Measurements from ENCODE around the gene PLXDC2. TPM values are rescaled to one million over a fixed set of nuclear protein-coding genes. Genes with fewer than 3 reads are reported as not detected.

Gene PLXDC2
- total RNA-seq, 2 donors from 2014 or later, result 0.07 to 0.09 TPM

GRCh38 chr10:19947656-19948055 lies 131.4 kb downstream of the PLXDC2 start:
- Mint-ChIP-seq H3K27ac (no peak overlapping the region), H3K4me1 (ENCODE audit: low read depth) (no peaks in the 10 kb centered on the region), H3K4me3 (no peak overlapping the region), H3K9me3 (peaks cover 3 to 4% of the 10 kb centered on the region in 2 donors), H3K36me3 (ENCODE audit: insufficient read depth in 2 of 2) (no peaks in the 10 kb centered on the region), H3K27me3 (ENCODE audit: low read depth) (no peaks in the 10 kb centered on the region)
- no peak for ATAC-seq (replicated peaks in 1 of 2)
- DNase-seq, result no peak

GRCh38 chr10:19952224-19953010 lies 136.2 kb downstream of the PLXDC2 start:
- H3K4me3 Mint-ChIP-seq, result no peak overlapping the region
- DNase-seq (no peak), ATAC-seq (replicated peaks in 1 of 2) (no peak)
- H3K4me1 Mint-ChIP-seq (ENCODE audit: low read depth), result no peaks in the 10 kb centered on the region
- no peak overlapping the region for H3K27ac Mint-ChIP-seq
- no peaks in the 10 kb centered on the region for H3K36me3 Mint-ChIP-seq (ENCODE audit: insufficient read depth in 2 of 2)
- H3K27me3 Mint-ChIP-seq (ENCODE audit: low read depth), result no peaks in the 10 kb centered on the region
- peaks cover 1 to 7% of the 10 kb centered on the region in 2 donors for H3K9me3 Mint-ChIP-seq

GRCh38 chr10:19954601-19955000 lies 138.4 kb downstream of the PLXDC2 start:
- Mint-ChIP-seq H3K27ac (no peak overlapping the region), H3K36me3 (ENCODE audit: insufficient read depth in 2 of 2) (no peaks in the 10 kb centered on the region), H3K27me3 (ENCODE audit: low read depth) (no peaks in the 10 kb centered on the region), H3K9me3 (peaks cover 1 to 7% of the 10 kb centered on the region in 2 donors), H3K4me3 (no peak overlapping the region), H3K4me1 (ENCODE audit: low read depth) (no peaks in the 10 kb centered on the region)
- DNase-seq, result no peak
- ATAC-seq (replicated peaks in 1 of 2), result no peak

GRCh38 chr10:19956516-19957032 lies 140.3 kb downstream of the PLXDC2 start:
- no peak for ATAC-seq (replicated peaks in 1 of 2)
- DNase-seq, result no peak
- Mint-ChIP-seq H3K36me3 (ENCODE audit: insufficient read depth in 2 of 2) (no peaks in the 10 kb centered on the region), H3K9me3 (peaks cover 0 to 5% of the 10 kb centered on the region in 2 donors), H3K4me1 (ENCODE audit: low read depth) (no peaks in the 10 kb centered on the region), H3K27ac (no peak overlapping the region), H3K27me3 (ENCODE audit: low read depth) (no peaks in the 10 kb centered on the region), H3K4me3 (no peak overlapping the region)

- no peak overlapping the region for H3K4me3 Mint-ChIP-seq
- no peak overlapping the region for H3K27ac Mint-ChIP-seq
- H3K27me3 Mint-ChIP-seq (ENCODE audit: low read depth), result no peaks in the 10 kb centered on the region
- DNase-seq (no peak), ATAC-seq (replicated peaks in 1 of 2) (no peak)
- no peaks in the 10 kb centered on the region for H3K36me3 Mint-ChIP-seq (ENCODE audit: insufficient read depth in 2 of 2)
- no peaks in the 10 kb centered on the region for H3K4me1 Mint-ChIP-seq (ENCODE audit: low read depth)
- H3K9me3 Mint-ChIP-seq, result peaks cover 0 to 2% of the 10 kb centered on the region in 2 donors
Observed at GRCh38 chr10:19958787-19959186, 142.6 kb downstream of the PLXDC2 start.

- no peaks in the 10 kb centered on the region for H3K36me3 Mint-ChIP-seq (ENCODE audit: insufficient read depth in 2 of 2)
- H3K27me3 Mint-ChIP-seq (ENCODE audit: low read depth), result no peaks in the 10 kb centered on the region
- no peak for DNase-seq
- no peaks in the 10 kb centered on the region for H3K4me1 Mint-ChIP-seq (ENCODE audit: low read depth)
- H3K4me3 Mint-ChIP-seq, result no peak overlapping the region
- H3K9me3 Mint-ChIP-seq, result peaks cover 0 to 3% of the 10 kb centered on the region in 2 donors
- H3K27ac Mint-ChIP-seq, result no peak overlapping the region
- no peak for ATAC-seq (replicated peaks in 1 of 2)
Observed at GRCh38 chr10:19961076-19962053, 145.1 kb downstream of the PLXDC2 start.

- no peak for ATAC-seq (replicated peaks in 1 of 2)
- H3K4me1 Mint-ChIP-seq (ENCODE audit: low read depth), result no peaks in the 10 kb centered on the region
- no peak for DNase-seq
- H3K36me3 Mint-ChIP-seq (ENCODE audit: insufficient read depth in 2 of 2), result no peaks in the 10 kb centered on the region
- no peak overlapping the region for H3K4me3 Mint-ChIP-seq
- no peaks in the 10 kb centered on the region for H3K27me3 Mint-ChIP-seq (ENCODE audit: low read depth)
- peaks cover 0 to 4% of the 10 kb centered on the region in 2 donors for H3K9me3 Mint-ChIP-seq
- no peak overlapping the region for H3K27ac Mint-ChIP-seq
Observed at GRCh38 chr10:19964625-19965024, 148.4 kb downstream of the PLXDC2 start.

GRCh38 chr10:19966751-19967150 lies 150.5 kb downstream of the PLXDC2 start:
- Mint-ChIP-seq H3K4me1 (ENCODE audit: low read depth) (no peaks in the 10 kb centered on the region), H3K27ac (no peak overlapping the region), H3K4me3 (no peak overlapping the region), H3K9me3 (peaks cover 5 to 7% of the 10 kb centered on the region in 2 donors), H3K36me3 (ENCODE audit: insufficient read depth in 2 of 2) (peaks cover 0 to 1% of the 10 kb centered on the region in 2 donors), H3K27me3 (ENCODE audit: low read depth) (no peaks in the 10 kb centered on the region)
- ATAC-seq (replicated peaks in 1 of 2) (no peak), DNase-seq (no peak)

- H3K9me3 Mint-ChIP-seq, result peaks cover 6 to 7% of the 10 kb centered on the region in 2 donors
- no peak for ATAC-seq (replicated peaks in 1 of 2)
- H3K27ac Mint-ChIP-seq, result no peak overlapping the region
- no peaks in the 10 kb centered on the region for H3K4me1 Mint-ChIP-seq (ENCODE audit: low read depth)
- no peak overlapping the region for H3K4me3 Mint-ChIP-seq
- DNase-seq, result no peak
- peaks cover 0 to 2% of the 10 kb centered on the region in 2 donors for H3K36me3 Mint-ChIP-seq (ENCODE audit: insufficient read depth in 2 of 2)
- H3K27me3 Mint-ChIP-seq (ENCODE audit: low read depth), result no peaks in the 10 kb centered on the region
Observed at GRCh38 chr10:19967981-19968380, 151.7 kb downstream of the PLXDC2 start.

GRCh38 chr10:19968745-19969144 lies 152.5 kb downstream of the PLXDC2 start:
- Mint-ChIP-seq H3K4me3 (no peak overlapping the region), H3K4me1 (ENCODE audit: low read depth) (no peaks in the 10 kb centered on the region), H3K27ac (no peak overlapping the region), H3K36me3 (ENCODE audit: insufficient read depth in 2 of 2) (peaks cover 0 to 2% of the 10 kb centered on the region in 2 donors), H3K9me3 (peaks cover 6 to 7% of the 10 kb centered on the region in 2 donors), H3K27me3 (ENCODE audit: low read depth) (no peaks in the 10 kb centered on the region)
- DNase-seq (no peak), ATAC-seq (replicated peaks in 1 of 2) (no peak)

- no peak for DNase-seq
- peaks cover 6% of the 10 kb centered on the region in 2 donors for H3K9me3 Mint-ChIP-seq
- H3K27me3 Mint-ChIP-seq (ENCODE audit: low read depth), result no peaks in the 10 kb centered on the region
Observed at GRCh38 chr10:19970256-19970655, 154.0 kb downstream of the PLXDC2 start.

GRCh38 chr10:19970717-19971116 lies 154.5 kb downstream of the PLXDC2 start:
- peaks cover 0 to 2% of the 10 kb centered on the region in 2 donors for H3K36me3 Mint-ChIP-seq (ENCODE audit: insufficient read depth in 2 of 2)
- peaks cover 6 to 8% of the 10 kb centered on the region in 2 donors for H3K9me3 Mint-ChIP-seq
- H3K27me3 Mint-ChIP-seq (ENCODE audit: low read depth), result no peaks in the 10 kb centered on the region
- H3K4me3 Mint-ChIP-seq, result no peak overlapping the region
- ATAC-seq (replicated peaks in 1 of 2), result no peak
- H3K4me1 Mint-ChIP-seq (ENCODE audit: low read depth), result no peaks in the 10 kb centered on the region
- no peak for DNase-seq
- no peak overlapping the region for H3K27ac Mint-ChIP-seq

More at GRCh38 chr10:19970256-19970655, 154.0 kb downstream of the PLXDC2 start:
- no peak overlapping the region for H3K27ac Mint-ChIP-seq
- H3K4me3 Mint-ChIP-seq, result no peak overlapping the region
- no peak for ATAC-seq (replicated peaks in 1 of 2)
- H3K36me3 Mint-ChIP-seq (ENCODE audit: insufficient read depth in 2 of 2), result peaks cover 0 to 2% of the 10 kb centered on the region in 2 donors
- H3K4me1 Mint-ChIP-seq (ENCODE audit: low read depth), result no peaks in the 10 kb centered on the region

Measured in activated T-cell treated with anti-CD3 and anti-CD28 coated beads, Interleukin-2, amount 50 U/mL, for 72 hours (primary cell).